HG02759 (cell line): ENCODE data around the gene COL7A1.

Experiments
- ATAC-seq: cut with Tn5 transposase; IDR thresholded peaks from one replicate; pipeline ENCODE4 v1.9.1; 2021; ENCODE audit warnings: mild to moderate bottlenecking, moderate library complexity; ENCODE audit not compliant: unreplicated experiment

The COL7A1 gene

DNA sequence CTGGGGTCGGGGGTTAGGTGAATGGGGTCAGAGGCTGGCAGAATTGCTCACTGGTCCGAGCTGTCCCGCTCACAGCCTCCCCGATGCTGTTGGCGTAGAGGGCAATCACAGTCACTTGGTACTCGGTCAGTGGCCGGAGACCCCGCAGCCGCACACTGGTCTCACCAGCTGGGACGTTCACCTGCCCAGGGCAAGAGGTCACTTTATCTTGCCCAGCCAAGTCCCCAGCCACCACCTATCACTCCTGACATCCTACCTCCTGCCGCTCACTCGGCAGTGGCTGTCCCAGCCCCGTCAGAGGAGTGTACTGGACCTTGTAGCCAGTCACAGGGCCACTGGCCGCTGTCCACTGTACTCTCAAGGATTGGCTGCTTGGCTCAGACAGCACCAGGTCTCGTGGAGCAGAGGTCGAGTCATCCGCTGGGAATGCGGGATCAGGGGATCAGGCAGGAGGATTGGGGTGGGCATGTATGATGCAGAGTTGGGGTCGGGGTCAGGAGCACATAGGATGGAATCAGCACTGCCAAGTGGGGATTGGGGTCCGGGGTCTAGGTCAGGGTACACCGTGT lies 2.5 kb downstream of the COL7A1 start:
- ATAC-seq, result no peak

DNA sequence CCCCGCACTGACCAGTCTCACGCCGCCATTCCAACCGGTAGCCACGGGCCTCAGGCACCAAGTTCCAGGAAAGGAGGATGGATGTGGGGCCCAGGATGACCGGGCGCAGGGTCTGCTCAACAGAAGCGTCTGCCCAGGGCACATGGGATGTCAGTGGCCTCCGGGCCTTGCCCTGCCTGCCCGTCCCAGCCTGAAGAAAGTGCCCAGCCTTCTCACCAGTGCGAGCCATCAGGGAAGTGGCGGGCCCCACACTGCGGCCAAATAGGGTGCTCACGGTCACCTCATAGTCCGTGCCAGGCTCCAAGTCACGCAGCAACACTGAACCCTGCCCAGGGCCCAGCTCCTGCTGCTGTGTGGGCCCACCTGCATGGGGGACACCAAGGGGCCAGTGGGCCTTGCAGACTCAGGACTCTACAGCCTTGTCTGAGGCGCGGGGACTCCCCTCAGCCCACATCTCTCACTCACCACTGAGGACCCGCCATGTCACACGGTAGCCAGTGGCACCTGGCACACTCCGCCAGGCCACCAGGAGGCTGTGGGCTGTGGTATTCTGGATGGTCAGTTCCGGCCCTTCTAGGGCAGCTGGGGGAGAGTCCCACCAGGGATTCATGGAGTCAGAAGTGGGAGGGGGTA lies 3.1 kb downstream of the COL7A1 start:
- ATAC-seq, result no peak

DNA sequence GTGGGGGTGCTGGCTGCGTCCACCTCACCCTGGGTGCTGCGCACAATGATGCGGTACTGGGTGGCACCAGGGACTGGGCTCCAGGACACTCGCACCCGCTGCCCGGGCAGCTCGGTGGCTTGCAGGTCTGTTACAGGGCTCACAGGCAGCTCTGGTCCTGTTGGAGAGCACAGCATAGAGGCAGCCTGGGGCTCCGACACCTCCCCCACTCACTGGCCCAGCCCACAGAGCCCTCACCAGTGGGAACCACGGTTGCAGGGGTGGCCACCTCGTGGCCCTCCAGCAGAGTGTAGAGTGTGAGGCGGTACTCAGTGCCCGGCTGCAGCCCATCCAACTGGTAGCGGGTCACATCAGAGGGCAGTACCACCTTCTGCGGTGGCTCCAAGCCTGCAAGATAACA lies 3.7 kb downstream of the COL7A1 start:
- ATAC-seq, result no peak

DNA sequence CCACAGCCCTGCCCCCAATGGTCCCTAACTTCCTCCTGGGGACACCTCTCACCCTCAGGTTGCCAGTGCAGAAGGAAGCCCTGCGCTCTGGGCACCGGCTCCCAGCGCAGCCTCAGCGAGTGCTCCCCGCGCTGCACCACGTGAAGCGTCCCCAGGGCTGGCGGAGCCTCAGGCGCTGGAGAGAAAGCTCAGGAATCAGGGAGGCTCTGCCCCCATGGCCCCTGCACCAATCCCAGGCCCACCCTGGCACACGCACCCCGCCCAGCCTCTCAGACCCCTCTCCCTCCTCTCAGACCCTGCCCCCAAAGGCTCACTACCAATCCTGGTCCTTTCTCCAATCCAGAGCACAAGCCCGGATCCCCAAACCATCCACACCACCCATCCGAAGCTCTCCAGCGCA lies 6.9 kb downstream of the COL7A1 start:
- ATAC-seq, result no peak

DNA sequence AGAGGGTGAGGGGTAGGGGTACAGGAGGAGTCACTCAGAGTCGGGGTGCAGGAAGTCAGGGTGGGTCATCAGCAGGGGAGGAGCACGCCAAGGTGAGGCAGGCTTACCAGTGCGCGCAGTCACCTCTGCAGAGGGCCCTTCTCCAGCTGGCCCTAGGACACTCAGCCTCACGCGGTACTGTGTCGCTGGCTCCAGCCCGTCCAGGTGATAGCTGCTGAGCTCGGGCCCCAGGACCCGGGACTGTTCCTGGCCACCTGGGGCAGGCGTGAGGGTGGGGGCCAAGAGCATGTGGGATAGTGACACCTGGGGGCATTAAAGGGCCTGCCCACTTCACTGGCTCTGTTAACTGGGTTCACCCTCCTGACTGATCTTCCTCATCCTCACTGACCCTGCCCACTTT lies 7.4 kb downstream of the COL7A1 start:
- no peak for ATAC-seq

DNA sequence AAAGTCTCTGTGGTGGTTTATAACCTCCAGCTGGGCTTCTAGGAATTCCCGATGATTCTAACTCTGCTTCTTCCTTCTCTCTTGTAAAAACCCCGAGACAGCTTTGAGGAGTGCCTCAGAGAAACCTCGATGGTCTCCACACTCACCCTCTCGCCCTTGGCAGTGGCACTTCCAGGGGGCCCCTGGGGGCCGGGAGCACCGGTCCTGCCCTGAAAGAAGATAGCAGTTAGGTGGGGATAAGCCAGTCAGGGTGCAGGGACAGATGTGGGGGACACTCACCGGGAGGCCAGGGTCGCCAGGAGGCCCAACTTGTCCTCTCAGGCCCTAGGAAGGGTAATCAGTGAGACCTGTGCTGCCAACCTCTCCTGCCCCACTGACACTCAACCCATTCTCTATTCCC lies 9.7 kb downstream of the COL7A1 start:
- ATAC-seq, result no peak

DNA sequence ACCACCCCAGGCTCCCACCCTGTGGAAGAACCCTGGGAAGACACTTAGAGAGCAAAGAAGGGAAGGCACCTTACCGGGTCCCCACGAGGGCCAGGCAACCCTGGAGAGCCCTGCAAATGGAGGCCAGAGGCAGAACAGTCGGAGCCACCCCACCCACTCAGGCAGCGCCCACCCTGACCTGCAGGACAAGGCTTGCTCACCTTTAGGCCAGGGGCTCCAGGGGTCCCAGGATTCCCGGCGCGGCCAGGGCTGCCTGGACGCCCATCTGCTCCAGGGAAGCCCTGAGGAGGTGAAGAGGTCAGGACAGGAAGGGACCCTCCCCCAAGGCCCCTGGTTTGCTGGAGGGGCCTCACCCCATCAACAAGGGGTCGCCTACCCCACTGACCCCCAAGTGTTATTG lies 10.3 kb downstream of the COL7A1 start:
- no peak for ATAC-seq

DNA sequence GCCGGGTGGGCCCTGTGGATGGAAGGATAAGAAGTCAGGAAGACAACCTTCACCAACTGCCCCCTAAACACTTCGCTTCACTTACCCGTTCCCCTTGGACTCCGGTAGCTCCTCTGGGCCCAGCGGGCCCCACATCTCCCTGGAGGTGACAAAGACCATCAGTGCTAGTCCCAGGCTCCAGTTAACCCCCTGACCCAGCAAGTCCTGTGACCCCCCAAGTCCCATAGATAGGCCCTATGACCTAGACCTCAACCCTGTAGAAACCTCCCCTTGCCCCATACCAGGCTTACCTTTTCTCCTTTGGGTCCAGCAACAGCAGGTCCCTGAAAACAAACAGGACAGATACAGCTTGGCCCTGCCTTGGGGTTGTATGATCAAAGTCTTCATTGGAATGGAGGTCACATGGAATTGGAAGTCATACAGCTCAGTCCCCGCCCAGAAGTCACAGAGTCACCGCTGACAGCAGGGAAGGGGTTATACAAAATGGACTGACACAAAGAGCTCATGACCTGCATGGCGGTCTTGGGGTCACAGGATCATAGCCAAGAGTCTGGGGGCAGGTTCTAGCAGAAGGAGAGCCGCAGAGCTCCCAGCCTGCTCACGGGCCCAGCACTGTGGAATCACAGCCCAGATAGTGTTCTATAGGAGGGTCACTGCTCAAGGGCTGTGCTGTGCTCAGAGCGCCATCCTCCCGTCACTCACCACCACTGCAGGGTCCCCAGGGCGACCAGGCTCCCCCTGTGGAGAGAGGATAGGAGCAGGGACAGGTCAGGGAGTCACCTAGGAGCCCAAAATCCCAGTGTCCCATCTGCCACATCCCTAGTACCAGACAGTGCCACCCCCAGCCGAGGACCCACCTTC lies 13.3 kb downstream of the COL7A1 start:
- no peak for ATAC-seq

DNA sequence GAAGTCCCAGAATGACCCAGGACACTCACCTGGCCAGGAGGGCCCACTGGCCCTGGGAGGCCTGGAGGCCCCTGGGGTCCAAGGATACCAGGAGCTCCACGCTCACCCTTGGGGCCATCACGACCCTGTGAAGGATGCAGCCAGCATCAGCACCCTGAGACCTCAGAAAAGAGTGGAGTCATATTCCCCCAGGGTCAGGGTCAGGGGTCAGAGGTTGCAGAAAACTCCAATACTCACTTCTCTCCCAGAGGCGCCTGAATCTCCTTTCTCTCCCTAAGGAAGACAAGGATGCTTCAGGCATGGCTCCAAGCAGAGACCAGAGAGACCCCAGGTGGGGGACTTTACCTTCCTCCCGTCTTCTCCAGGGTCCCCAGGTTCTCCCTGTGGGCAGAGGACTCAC lies 18.5 kb downstream of the COL7A1 start:
- no peak for ATAC-seq

DNA sequence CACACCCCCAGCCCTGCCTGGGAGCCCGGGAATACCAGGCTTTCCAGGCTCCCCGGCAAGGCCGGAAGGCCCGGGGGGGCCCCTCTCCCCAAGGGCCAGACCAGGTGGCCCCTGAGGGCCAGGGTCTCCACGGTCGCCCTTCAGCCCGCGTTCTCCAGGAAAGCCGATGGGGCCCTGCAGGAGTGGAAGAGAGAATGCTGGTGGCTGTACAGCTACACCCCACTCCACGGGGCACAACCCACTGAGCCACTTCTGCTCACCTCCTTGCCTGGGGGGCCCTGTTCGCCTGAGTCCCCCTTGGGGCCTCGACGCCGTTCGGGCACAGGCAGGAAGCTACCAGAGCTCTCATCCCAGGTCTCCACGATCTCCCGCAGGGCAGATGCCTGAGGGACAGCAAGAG lies 19.8 kb downstream of the COL7A1 start:
- ATAC-seq, result no peak

DNA sequence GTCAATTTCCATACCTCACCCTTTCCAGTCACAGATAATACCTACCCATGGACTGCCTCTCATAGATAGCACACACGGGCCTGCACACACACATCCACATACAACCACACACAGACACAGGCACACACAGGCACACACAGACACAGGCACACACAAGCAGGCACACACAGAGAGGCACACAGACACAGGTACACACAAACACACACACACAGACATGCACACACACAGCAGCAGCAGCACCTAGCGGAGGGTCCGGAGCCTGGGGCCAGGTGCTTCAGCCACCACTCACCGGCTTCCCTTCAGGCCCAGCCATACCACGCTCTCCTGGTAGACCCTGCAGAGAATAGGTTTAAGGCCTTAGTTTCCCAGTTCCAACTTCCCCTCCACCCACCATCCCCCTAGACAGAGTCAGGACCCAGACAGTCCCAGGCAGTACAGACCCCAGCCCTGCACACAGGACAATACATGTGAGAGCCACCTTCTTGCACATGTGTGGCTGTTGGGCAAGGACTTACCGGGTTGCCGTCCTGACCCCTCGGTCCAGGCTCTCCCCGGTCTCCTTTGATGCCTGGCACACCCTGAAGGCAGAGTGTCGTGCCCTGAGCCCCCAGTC lies 21.1 kb downstream of the COL7A1 start:
- no peak for ATAC-seq

DNA sequence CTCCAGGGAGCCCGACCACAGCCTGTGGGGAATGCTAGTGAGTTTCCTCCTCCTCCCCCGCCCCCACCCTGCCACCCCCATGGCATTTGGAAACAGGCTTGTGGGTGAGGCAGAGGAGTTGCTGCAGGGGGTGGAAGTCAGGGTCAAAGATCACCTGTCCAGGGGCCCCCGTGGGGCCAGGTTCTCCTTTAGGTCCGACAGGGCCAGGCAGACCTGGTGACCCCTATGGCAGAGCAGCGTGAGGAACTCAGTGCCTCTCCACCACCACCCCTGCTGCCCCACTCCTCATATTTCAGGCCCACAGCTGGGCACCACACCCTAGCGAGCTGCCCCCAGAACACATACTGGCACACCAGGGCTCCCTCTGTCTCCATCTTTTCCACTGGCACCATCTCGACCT lies 22.6 kb downstream of the COL7A1 start:
- no peak for ATAC-seq

DNA sequence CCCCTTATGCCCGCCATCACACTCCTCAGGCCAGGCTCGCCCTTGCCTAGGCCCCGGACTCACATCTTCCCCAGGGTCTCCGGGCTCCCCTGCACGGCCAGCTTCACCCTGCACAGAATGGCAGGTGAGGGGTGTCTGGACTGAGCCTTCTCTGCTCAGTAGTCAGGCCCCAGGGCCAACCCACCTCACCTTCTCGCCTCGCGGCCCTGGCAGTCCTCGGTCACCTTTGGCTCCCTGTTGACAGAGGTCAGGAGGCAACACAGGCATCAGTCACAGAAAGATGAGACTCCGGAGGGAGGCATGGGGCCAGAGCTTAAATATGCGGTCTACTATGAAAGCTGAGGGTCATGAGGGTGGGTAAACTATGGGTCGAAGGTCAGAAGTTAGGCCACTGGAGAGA lies 23.2 kb downstream of the COL7A1 start:
- ATAC-seq, result no peak

DNA sequence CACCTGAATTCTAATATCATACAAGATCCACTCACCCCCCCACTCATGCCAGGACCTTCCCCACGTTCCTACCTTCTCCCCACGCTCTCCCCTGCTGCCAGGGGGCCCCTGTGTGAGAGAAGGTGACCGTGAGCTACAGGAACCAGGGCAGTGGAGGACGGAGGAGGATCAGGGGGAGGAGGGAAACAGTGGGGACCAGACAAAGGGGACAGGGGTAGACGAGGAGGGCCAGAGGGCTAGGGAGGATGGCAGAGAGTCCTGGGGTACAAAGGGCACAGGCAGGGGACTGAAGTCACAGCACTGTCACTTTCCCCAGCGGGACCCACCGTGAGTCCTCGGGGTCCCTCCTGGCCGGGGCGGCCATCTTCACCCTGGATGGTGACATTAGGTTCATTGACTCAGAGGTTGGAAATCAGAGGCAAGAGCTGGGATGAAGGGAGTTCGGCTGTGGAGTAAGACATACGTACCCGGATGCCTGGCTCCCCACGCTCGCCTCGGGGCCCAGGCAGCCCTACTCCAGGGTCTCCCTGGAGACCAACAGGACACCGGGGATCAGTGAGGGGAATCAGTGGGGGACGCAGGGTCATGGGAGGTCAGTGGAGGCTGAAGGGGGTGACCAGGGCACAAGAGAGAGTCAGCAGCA lies 25.2 kb downstream of the COL7A1 start:
- no peak for ATAC-seq

DNA sequence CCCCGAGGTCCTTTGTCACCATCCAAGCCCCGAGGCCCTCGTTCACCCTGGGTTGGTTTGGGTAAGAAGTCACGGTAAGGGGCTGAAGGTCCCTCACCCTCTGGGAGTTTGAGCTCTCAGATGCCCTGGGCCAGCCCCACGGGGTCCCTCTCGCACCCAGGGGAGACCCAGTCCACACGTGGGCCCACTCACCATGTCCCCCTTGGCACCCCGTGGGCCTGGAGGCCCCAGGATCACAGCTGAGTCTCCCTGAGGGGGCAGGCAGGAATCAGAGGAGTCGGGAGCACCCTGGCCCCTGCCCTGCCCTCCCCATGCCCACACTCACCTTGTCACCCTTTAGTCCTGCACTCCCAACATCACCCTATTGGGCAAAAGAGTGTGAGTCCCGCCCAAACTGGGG lies 25.7 kb downstream of the COL7A1 start:
- ATAC-seq, result no peak

DNA sequence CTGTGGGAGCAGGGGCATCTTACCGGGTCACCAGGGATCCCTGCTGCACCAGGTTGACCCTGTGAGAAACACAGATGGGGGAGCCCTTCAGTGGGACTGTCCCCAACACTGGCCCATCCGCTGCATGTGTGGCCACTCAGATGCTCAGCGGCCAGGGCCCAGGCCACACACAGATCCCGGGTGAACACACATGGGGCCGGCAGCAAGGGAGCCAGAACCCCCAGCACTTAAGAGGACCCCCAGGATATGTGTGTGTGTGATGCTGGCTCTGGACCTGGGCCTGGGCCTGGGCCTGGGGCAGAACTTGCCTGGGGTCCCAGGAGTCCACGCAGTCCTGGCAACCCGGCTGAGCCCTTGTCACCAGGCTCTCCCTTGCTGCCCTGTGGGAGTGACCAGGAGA lies 26.7 kb downstream of the COL7A1 start:
- ATAC-seq, result no peak

DNA sequence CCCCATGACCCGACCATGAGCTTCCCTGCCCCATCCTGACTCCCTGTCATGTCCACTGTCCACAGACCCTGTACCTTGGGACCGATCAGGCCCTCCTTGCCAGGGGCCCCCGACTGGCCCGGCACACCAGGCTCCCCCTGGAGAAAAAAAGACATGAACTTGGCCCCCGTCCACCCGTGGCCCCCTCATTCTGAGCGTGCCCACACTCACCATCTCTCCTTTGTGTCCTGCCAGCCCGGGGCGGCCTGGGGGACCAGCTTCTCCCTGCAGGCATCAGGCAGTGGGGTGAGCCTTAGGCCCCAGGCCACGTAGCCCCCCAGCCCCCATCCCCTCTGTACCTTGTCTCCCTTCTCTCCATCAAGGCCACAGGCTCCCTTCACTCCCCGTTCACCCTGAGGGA lies 27.6 kb downstream of the COL7A1 start:
- ATAC-seq, result no peak

DNA sequence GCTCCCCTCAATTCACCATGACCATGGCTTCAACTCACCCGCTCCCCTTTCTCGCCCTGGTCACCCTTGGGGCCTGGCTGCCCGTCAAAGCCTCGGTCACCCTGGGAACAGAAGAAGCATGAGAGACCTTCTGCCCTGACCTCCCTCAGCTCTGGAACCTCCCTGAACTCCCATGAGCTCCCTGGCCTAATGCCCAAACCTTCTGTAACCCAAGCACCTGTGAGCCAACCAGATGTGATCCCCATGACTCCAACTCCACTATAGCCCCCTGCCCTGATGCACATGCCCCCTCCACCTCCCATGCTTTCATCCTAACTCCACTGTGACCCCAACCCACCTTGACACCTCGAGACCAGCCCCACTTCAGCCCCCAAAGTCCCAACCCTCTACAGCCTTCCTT lies 28.0 kb downstream of the COL7A1 start:
- ATAC-seq, result no peak

DNA sequence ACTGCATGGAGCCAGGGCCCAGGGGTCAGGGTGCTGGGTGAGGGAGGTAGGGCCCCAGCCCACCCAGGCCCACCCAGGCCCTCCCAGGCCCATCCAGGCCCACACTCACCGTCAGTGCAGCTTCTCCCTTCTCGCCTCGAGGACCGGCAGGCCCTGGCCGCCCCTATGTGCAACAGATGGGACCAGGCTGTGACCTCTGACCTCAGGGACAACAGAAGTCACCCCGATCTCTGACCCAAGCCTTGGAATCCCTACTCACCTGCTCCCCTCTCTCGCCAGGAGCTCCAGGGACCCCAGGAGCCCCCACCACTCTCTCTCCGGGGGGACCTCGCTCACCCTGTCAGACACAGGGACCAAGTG lies 28.7 kb downstream of the COL7A1 start:
- no peak for ATAC-seq

DNA sequence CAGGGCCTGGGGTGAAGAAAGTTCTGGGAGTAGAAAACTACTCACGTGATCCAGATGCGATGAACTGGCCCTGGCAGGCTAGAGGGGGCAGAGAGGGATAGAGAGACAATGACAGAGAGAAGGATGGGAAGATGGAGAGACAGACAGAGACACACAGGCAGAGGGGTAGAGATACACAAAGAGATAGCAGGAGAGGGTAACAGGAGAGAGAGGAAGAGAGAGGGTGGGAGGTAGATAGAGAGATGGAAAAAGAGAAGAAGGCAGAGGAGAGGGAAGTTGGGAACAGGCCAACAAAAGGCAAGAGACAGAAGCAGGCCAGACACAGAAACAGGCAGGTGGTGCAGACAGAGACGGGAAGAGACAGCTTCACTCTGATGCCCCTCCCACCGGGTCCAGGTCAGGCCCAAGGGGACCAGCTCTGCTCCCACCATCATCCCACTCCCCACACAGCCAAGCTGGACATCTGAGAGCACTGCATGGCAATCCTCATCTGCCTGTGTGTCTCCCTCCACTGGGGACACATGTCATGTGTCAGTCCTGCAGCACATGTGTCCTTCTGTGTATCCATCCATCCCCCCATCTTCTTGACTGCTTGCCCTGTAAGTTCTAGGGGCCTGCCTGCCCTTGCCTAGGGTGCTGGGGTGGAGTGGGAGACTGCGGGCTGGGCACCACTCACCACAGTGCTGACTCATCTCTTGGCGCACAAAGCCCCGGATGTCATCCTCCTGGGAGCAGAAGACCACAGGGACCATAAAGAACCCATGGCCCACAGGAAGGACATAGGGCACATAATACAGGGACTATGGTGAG lies 29.3 kb downstream of the COL7A1 start:
- ATAC-seq, result no peak

DNA sequence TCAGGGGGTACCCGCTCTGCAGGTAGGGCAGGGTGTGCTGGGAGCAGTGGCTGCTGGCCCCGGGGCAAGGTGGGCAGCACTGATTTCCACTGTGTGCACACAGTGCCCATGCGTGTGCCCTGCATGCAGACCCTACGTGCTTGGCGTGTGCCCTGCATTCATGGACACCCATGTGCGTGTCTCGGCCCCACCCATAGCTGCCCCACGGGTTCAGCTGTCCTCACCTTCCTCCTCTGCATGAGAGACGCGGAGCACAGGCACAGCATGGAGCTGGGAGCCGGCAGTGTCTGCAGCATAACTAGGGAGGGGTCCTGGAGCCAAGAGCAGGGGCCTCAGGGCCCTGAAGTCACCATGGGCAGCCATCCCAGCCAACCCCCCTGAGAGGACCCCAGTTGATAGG lies 29.9 kb downstream of the COL7A1 start:
- ATAC-seq, result no peak
